Right lobe of liver (tissue), 4 donors: Measurements from ENCODE around the gene GUCY2D.

ENCODE experiments used
- CTCF ChIP-seq, 4 donors: fragments of 200-600 bp in 3 of 4; fragments of 450-650 bp in 1 of 4; IDR thresholded peaks; one replicate each; pipeline versions ENCODE4 v1.5.1 to v1.8.0; 2016 to 2022; ENCODE audit warnings: antibody characterized with exemption in 4 of 4, mild to moderate bottlenecking in 2 of 4
- POLR2A ChIP-seq: fragments of 450-650 bp; IDR thresholded peaks from one replicate; pipeline ENCODE4 v1.6.1; 2017; ENCODE audit warnings: antibody characterized with exemption, mild to moderate bottlenecking
- donor health status: DM: no; HTN: no; CAD: no.
- donor health status: DM: no; HTN: no; CAD: no.
- donor health status: DM: no; HTN: yes; CAD: no.

- TF ChIP-seq CTCF (IDR thresholded peaks at IDR 0.05) (no peak), POLR2A (no peak)
These were observed 45.3 kb downstream of the GUCY2D start for GRCh38 chr17:8047769-8048110.
